Ovary (tissue), 9 donors: ENCODE measurements around the gene NPTN. TPM values are rescaled to one million over a fixed set of nuclear protein-coding genes. Genes with fewer than 3 reads are reported as not detected.
"Not testable (repeated sequence)": the region's sequence is repeated elsewhere in the genome, so short reads cannot be mapped to it uniquely, and the experiment has no call there.

Experiments
- DNase-seq, 5 donors: peaks; one replicate each; pipeline ENCODE4 v3.0.0-alpha.2; 2019 to 2020
- H3K27ac ChIP-seq, 2 donors: fragments of 200-600 bp; one replicate each; pipeline versions ENCODE4 v1.5.1 to v1.8.0; 2019 to 2022
- H3K27me3 ChIP-seq: fragments of 200-600 bp; one replicate; pipeline ENCODE4 v1.8.0; 2022
- H3K36me3 ChIP-seq: fragments of 200-600 bp; sonication (generic); one replicate; pipeline ENCODE4 v1.5.1; 2019
- H3K4me1 ChIP-seq: one replicate; pipeline ENCODE4 v1.8.1; 2013; ENCODE audit warnings: mild to moderate bottlenecking, moderate library complexity; ENCODE audit not compliant: insufficient read depth
- H3K4me3 ChIP-seq: fragments of 200-600 bp; sonication (generic); one replicate; pipeline ENCODE4 v1.5.1; 2017
- H3K9me3 ChIP-seq, 2 donors: fragments of 200-600 bp in 1 of 2; sonication (generic) in 1 of 2; one replicate each; pipeline versions ENCODE4 v1.5.1 to v1.8.1; 2013 to 2019; ENCODE audit warnings: mild to moderate bottlenecking in 1 of 2, moderate library complexity in 1 of 2
- EP300 ChIP-seq: sonication (generic); formaldehyde crosslinking; IDR thresholded peaks from one replicate; pipeline ENCODE4 v1.6.1; 2017; ENCODE audit warnings: antibody characterized with exemption
- POLR2A ChIP-seq: fragments of 450-650 bp; IDR thresholded peaks from one replicate; pipeline ENCODE4 v1.6.1; 2017; ENCODE audit warnings: antibody characterized with exemption, mild to moderate bottlenecking, moderate library complexity
- WGBS, 3 donors: extraction: QIAGEN DNeasy Blood & Tissue Kit in 1 of 3; methylation state at CpG; one replicate each; pipeline versions ENCODE4 v1.1.5 to v1.1.7; 2013 to 2017; 5-methylcytosine and 5-hydroxymethylcytosine counted together
- intact Hi-C, 4 donors: fragments of 100-400 bp; cut with DNase I; formaldehyde crosslinking; loops; one replicate each; pipeline versions ENCODE4 v1.11.0 to v1.15.1; 2022 to 2023
- polyA plus RNA-seq, 2 donors: library from polyadenylated mRNA; stranded (reverse); fragments of 200-250 nt in 1 of 2; fragments of 350-450 nt in 1 of 2; fragmentation: Illumina TruSeq in 1 of 2; extraction: RNeasy Lipid Tissue Mini Kit (QIAGEN cat#74804) in 1 of 2; gene quantifications; one replicate each; pipeline ENCODE4 v1.2.3, GENCODE V29; 2013 to 2014
- total RNA-seq, 7 donors: library from RNA; depleted of rRNA in 2 of 7; stranded (reverse); fragments of >200 nt in 2 of 7; fragmentation: NEBNext Ultra II Directional in 3 of 7; extraction: Animal tissue kit (Norgen Biotek cat#: 25700) in 3 of 7; gene quantifications; one replicate each; pipeline versions ENCODE4 v1.1.0 to v1.2.4, GENCODE V29; 2016 to 2023
- TF ChIP-seq, protein P1 (sequence below), 3 donors: fragments of 450-650 bp in 2 of 3; fragments of 200-600 bp in 1 of 3; IDR thresholded peaks; one replicate each; pipeline versions ENCODE4 v1.5.1 to v1.8.0; 2016 to 2022; ENCODE audit warnings: antibody characterized with exemption in 3 of 3, mild to moderate bottlenecking in 1 of 3
- donor health status: DM: no; HTN: no; CAD: no; lungs with moderate emphysema.
- donor health status: DM: no; HTN: no; CAD: no.
- donor health status: Bipolar disorder and iron deficiency.
- donor health status: DM: yes; HTN: yes; CAD: no.
- donor health status: DM: no; HTN: no; CAD: no.
- donor health status: DM: yes; HTN: yes; CAD: no.

The NPTN gene
- total and polyA plus RNA-seq, 9 donors, result 39.2 to 245 (median 82.0) TPM

GRCh38 chr15:73578026-73578425 lies 55.2 kb downstream of the NPTN start:
- H3K36me3 ChIP-seq, result no peaks in the 10 kb centered on the region
- TF ChIP-seq, protein P1, sequence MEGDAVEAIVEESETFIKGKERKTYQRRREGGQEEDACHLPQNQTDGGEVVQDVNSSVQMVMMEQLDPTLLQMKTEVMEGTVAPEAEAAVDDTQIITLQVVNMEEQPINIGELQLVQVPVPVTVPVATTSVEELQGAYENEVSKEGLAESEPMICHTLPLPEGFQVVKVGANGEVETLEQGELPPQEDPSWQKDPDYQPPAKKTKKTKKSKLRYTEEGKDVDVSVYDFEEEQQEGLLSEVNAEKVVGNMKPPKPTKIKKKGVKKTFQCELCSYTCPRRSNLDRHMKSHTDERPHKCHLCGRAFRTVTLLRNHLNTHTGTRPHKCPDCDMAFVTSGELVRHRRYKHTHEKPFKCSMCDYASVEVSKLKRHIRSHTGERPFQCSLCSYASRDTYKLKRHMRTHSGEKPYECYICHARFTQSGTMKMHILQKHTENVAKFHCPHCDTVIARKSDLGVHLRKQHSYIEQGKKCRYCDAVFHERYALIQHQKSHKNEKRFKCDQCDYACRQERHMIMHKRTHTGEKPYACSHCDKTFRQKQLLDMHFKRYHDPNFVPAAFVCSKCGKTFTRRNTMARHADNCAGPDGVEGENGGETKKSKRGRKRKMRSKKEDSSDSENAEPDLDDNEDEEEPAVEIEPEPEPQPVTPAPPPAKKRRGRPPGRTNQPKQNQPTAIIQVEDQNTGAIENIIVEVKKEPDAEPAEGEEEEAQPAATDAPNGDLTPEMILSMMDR (IDR thresholded peaks at IDR 0.05), result no peak
- no peak for TF ChIP-seq POLR2A
- TF ChIP-seq EP300, result no peak
- no peak for DNase-seq
- WGBS, 3 donors, result 83 to 88% (median 87%) methylated on average over 2 of the region's 2 CpGs
- no peaks in the 10 kb centered on the region for H3K27me3 ChIP-seq
- no peak overlapping the region for H3K27ac ChIP-seq
- intact Hi-C loops, result no loop called here
- H3K9me3 ChIP-seq, result no peaks in the 10 kb centered on the region
- no peak overlapping the region for H3K4me3 ChIP-seq
- no peaks in the 10 kb centered on the region for H3K4me1 ChIP-seq

DNA sequence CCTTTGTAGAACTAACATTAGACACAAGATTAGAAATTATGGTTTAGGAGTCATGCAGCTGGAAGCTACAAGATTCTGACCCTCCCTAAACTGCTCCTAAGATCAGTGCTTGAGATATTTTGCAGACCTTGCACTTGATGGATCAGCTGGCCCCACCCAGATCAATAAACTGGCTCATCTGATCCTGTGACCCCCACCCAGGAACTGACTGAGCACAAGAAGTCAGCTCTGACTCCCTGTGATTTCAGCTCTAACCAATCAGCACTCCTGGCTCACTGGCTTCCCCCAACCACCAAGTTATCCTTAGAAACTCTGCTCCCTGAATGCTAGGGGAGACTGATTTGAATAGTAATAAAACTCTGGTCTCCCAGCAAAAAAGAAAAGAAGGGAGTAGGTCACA lies 55.6 kb downstream of the NPTN start:
- H3K27me3 ChIP-seq, H3K9me3 ChIP-seq, H3K27ac ChIP-seq, H3K4me1 ChIP-seq, H3K36me3 ChIP-seq, DNase-seq, intact Hi-C loops, H3K4me3 ChIP-seq: not testable (repeated sequence)

- Histone ChIP-seq H3K4me3 (no peak overlapping the region), H3K36me3 (no peaks in the 10 kb centered on the region), H3K9me3 (no peaks in the 10 kb centered on the region), H3K4me1 (no peaks in the 10 kb centered on the region), H3K27ac (no peak overlapping the region), H3K27me3 (no peaks in the 10 kb centered on the region)
- intact Hi-C loops, result no loop called here
- TF ChIP-seq, protein P1 (IDR thresholded peaks at IDR 0.05), result no peak
- TF ChIP-seq EP300 (no peak), POLR2A (no peak)
- no peak for DNase-seq
- WGBS, 3 donors, result 67 to 70% (median 69%) methylated on average over 3 of the region's 3 CpGs
These were observed 57.4 kb downstream of the NPTN start for GRCh38 chr15:73575636-73576247.

DNA sequence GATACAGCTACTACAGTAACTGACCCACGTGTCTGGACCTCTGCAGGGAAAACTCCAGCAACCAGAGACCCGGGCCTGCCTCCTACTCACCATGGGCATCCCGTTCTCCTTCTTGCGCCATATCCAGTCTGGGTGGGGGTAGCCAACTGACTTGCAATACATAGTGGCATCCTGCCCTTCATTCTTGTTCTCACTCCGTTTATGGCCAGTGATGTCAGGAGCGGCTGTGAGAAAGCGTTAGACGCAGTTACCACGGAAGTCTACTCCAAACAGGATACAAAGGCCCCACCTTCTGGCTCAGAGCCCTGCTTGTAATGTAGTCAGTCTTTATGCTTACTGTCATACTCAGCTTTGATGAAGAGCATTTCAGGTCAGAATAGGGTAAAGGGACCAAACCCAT lies 59.6 kb downstream of the NPTN start:
- intact Hi-C loops, result no loop called here
- no peak overlapping the region for H3K27ac ChIP-seq
- no peaks in the 10 kb centered on the region for H3K4me1 ChIP-seq
- no peak for DNase-seq
- no peaks in the 10 kb centered on the region for H3K27me3 ChIP-seq
- no peaks in the 10 kb centered on the region for H3K36me3 ChIP-seq
- no peak for TF ChIP-seq POLR2A
- TF ChIP-seq, protein P1 (IDR thresholded peaks at IDR 0.05), result no peak
- no peak for TF ChIP-seq EP300
- no peak overlapping the region for H3K4me3 ChIP-seq
- WGBS, 3 donors, result 71 to 77% (median 75%) methylated on average over 9 of the region's 9 CpGs
- H3K9me3 ChIP-seq, result no peaks in the 10 kb centered on the region

GRCh38 chr15:73573037-73573436 lies 60.2 kb downstream of the NPTN start:
- no peak for TF ChIP-seq EP300
- TF ChIP-seq POLR2A, result no peak
- TF ChIP-seq, protein P1 (IDR thresholded peaks at IDR 0.05), result no peak
- Histone ChIP-seq H3K36me3 (no peaks in the 10 kb centered on the region), H3K27me3 (no peaks in the 10 kb centered on the region), H3K27ac (no peak overlapping the region), H3K9me3 (no peaks in the 10 kb centered on the region), H3K4me3 (no peak overlapping the region), H3K4me1 (no peaks in the 10 kb centered on the region)
- intact Hi-C loops, result no loop called here
- WGBS, 3 donors, result 69 to 81% (median 70%) methylated on average over 1 of the region's 1 CpG
- DNase-seq, result no peak
